ENCODE data around the gene ZFYVE28. TPM values are rescaled to one million over a fixed set of nuclear protein-coding genes. Genes with fewer than 3 reads are reported as not detected.
"Not testable (repeated sequence)": the region's sequence is repeated elsewhere in the genome, so short reads cannot be mapped to it uniquely, and the experiment has no call there.

ZFYVE28 gene
- total RNA-seq, 3 donors from 2014 or later: 32.4 to 56.4 (median 42.9) TPM

DNA sequence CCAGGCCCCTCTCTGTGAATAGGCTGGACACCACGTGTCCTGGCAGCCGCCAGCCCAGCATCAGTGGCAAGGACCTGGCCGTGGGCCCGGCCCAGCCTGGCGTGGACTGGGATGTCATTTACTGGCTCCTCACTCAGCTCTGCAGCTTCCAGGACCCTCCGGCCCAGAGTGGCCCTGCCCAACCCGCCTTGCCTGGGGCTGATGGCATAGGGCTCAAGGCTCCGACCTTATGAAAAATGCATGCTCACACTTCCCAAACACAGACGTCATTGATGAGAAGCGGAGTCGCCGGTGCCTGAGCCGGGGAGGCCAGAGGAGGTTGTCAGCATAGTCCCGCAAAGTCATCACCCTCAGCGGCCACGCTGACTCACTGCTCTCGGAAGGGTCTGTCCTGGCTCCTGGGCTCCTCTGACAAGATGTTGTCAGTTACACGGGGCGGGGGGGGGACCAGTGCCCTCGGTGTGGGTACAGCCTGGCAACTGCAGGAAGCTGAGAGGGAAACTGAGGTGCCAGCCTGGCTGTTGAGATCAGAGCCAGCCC, 14.6 kb upstream of the ZFYVE28 start:
- ATAC-seq: no peak
- no peaks in the 10 kb centered on the region for H3K4me1 ChIP-seq (ENCODE audit: low read depth)
- DNase-seq: no peak
- intact Hi-C loops (cut with DNase I, micrococcal nuclease): no loop called here
- H3K4me3 ChIP-seq: no peak overlapping the region
- H3K9me3 ChIP-seq: no peaks in the 10 kb centered on the region
- no peaks in the 10 kb centered on the region for H3K36me3 ChIP-seq (ENCODE audit: low read depth)
- TF ChIP-seq, protein P1, sequence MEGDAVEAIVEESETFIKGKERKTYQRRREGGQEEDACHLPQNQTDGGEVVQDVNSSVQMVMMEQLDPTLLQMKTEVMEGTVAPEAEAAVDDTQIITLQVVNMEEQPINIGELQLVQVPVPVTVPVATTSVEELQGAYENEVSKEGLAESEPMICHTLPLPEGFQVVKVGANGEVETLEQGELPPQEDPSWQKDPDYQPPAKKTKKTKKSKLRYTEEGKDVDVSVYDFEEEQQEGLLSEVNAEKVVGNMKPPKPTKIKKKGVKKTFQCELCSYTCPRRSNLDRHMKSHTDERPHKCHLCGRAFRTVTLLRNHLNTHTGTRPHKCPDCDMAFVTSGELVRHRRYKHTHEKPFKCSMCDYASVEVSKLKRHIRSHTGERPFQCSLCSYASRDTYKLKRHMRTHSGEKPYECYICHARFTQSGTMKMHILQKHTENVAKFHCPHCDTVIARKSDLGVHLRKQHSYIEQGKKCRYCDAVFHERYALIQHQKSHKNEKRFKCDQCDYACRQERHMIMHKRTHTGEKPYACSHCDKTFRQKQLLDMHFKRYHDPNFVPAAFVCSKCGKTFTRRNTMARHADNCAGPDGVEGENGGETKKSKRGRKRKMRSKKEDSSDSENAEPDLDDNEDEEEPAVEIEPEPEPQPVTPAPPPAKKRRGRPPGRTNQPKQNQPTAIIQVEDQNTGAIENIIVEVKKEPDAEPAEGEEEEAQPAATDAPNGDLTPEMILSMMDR (IDR thresholded peaks at IDR 0.05): no peak

DNA sequence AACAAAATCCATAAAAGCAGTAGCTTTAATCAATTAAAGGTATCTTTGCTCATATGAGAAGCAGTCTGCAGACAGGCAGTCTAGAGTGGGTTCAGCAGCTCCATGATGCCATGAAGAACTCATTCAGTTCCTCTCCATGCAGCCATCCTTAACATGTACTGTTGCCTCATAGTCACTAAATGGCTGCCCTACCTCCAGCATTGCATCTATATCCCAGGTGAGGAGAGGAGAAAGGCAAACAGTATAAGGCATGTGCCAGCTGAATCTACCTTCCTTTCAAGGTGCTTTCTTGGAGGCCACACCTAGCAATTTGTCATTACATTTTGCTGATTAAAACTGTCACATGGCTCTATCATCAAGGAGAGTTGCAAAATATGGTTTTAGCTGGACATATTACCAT, 13.6 kb upstream of the ZFYVE28 start:
- TF ChIP-seq, protein P1 (IDR thresholded peaks at IDR 0.05): no peak

DNA sequence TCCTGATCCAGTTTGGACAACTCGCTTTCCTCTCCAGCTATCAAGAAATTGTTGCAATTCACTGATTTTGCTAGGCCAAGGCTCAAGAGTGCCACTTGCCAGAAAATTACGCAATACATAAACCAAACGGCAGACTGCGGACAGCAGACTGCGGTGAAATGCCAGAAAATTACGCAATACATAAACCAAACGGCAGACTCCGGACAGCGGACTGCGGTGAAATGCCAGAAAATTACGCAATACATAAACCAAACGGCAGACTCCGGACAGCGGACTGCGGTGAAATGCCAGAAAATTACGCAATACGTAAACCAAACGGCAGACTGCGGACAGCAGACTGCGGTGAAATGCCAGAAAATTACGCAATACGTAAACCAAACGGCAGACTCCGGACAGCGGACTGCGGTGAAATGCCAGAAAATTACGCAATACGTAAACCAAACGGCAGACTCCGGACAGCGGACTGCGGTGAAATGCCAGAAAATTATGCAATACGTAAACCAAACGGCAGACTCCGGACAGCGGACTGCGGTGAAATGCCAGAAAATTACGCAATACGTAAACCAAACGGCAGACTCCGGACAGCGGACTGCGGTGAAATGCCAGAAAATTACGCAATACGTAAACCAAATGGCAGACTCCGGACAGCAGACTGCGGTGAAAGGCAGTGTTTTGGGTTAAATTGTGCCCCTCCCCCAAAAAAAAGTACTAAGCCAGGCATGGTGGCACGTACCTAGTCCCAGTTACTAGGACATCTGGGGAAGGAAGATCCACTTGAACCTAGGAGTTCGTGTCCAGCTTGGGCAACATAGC, 11.7 kb upstream of the ZFYVE28 start:
- DNase-seq; H3K9me3 ChIP-seq; H3K36me3 ChIP-seq (ENCODE audit: low read depth); ATAC-seq; H3K4me3 ChIP-seq; H3K4me1 ChIP-seq (ENCODE audit: low read depth); intact Hi-C loops (cut with DNase I, micrococcal nuclease): not testable (repeated sequence)

More for the DNA sequence above, 13.6 kb upstream of the ZFYVE28 start:
- DNase-seq (no peak), ATAC-seq (no peak)
- H3K4me1 ChIP-seq (ENCODE audit: low read depth): no peaks in the 10 kb centered on the region
- no peak overlapping the region for H3K4me3 ChIP-seq
- intact Hi-C loops (cut with DNase I, micrococcal nuclease): no loop called here
- H3K9me3 ChIP-seq: no peaks in the 10 kb centered on the region
- no peaks in the 10 kb centered on the region for H3K36me3 ChIP-seq (ENCODE audit: low read depth)

DNA sequence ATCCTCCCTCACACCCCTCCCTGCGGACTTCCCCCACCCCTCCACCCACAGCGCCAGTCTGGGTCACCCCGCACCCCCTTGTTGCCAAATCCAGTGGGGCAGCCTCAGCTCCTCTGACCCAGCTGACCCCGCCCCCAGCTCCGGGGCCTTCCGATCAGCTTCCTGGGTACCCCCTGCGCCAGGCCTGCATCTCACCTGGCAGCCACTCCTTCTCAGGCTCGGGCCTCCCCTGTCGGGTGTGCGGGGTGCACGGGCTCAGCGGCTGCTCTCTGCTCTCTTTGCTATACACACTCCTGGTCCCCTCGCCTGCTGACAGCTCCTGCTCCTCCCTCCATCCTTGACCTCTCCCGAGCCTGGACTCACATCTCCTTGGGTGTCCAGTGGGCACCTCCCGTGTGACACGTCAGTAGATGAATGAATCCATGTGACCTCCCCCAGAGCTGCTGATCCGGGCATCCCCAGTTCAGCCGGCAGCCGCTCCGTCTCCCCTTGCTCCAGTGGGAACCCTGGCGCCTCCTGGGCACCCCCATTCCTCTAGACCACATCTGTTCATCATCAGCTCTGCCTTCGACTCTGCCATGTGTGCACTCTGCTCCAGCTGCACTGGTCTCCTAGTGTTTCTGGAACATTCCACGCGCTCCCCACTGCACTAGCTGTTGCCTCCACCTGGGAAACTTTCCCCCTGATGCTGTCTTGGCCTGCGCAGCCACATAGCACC, 10.2 kb upstream of the ZFYVE28 start:
- no peaks in the 10 kb centered on the region for H3K36me3 ChIP-seq (ENCODE audit: low read depth)
- H3K4me3 ChIP-seq: no peak overlapping the region
- DNase-seq: no peak
- TF ChIP-seq, protein P1 (IDR thresholded peaks at IDR 0.05): no peak
- no peak for ATAC-seq
- intact Hi-C loops (cut with DNase I, micrococcal nuclease): no loop called here
- no peaks in the 10 kb centered on the region for H3K4me1 ChIP-seq (ENCODE audit: low read depth)
- no peaks in the 10 kb centered on the region for H3K9me3 ChIP-seq

DNA sequence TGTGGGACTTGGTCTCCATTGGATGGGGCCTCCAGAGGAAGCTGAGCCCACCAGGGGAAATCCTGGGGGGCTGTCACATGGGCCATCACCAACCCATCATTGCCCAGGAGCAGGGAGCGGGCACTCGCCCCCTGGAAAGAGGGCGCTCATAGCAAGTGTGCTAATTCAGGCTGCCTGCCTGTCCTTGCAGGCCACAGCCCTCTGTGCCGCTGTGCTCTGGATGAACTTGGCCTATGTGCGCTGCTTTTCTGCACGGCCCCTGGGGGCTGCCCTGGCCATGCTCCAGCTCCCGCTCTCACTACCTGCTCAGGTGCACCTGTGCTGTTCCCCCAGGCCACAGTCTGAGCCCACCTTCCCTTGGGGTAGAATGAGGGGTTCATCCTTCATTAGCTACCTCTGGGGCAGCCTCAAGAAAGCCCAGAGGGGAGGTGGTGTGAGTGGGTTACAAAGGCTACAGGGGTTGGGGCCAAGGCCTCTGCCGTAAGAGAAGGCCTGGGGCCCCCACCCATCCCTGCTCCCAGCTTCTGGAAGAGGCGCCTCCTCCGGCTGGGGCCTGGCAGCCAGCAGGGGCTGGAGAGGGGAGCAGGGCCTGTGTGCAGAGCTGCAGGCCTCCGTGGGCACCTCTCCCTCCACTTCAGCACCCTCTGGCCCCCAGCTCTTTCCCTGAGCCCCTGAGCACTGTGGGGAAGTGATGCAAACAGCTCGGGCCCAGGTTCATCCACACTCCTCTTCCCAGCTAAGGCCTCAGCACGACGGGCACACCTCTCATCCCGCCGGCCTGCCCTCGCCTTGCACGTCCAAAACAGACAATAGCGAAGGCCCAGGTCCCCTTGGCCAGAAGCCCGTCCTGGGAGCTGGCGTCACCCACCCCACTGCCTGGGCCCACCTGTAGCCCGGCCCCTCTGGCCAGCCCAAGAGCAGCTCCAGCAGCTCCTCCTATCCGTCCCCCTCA, 9.2 kb upstream of the ZFYVE28 start:
- no peaks in the 10 kb centered on the region for H3K9me3 ChIP-seq
- ATAC-seq (no peak), DNase-seq (no peak)
- TF ChIP-seq, protein P1 (IDR thresholded peaks at IDR 0.05): no peak
- no peaks in the 10 kb centered on the region for H3K4me1 ChIP-seq (ENCODE audit: low read depth)
- no peaks in the 10 kb centered on the region for H3K36me3 ChIP-seq (ENCODE audit: low read depth)
- intact Hi-C loops (cut with DNase I, micrococcal nuclease): no loop called here
- H3K4me3 ChIP-seq: no peak overlapping the region

Measured in mucosa of descending colon (tissue), 3 donors.